ENCODE measurements around the gene RASGRP3. TPM values are rescaled to one million over a fixed set of nuclear protein-coding genes. Genes with fewer than 3 reads are reported as not detected.
A peak's percentile ranks its signal among the peaks of the same experiment; 100 is the strongest.

RASGRP3 gene
- total RNA-seq, 1 donor from 2014 or later: 0.94 TPM

- H3K27me3 Mint-ChIP-seq: no peaks in the 10 kb centered on the region
- H3K36me3 Mint-ChIP-seq: peaks cover 6% of the 10 kb centered on the region
- peak within 1 kb of the TSS; percentile 93 for H3K27ac Mint-ChIP-seq
- peaks cover 20% of the 10 kb centered on the region for H3K4me1 Mint-ChIP-seq (ENCODE audit: unreplicated experiment)
- peak; percentile 18 for TF ChIP-seq CTCF (conservative IDR thresholded peaks at IDR 0.05)
- H3K9me3 Mint-ChIP-seq: no peaks in the 10 kb centered on the region
- peak within 1 kb of the TSS; percentile 99 for H3K4me3 Mint-ChIP-seq
- DNase-seq (ENCODE audit: extremely low spot score, unreplicated experiment): peak; percentile 99
Observed at GRCh38 chr2:33599175-33599942, 122.9 kb downstream of the RASGRP3 start, which contains the start of gene FAM98A. Gene FAM98A, minus strand, starts transcription at chr2:33599299. Its CDS starts 78 bp downstream, at chr2:33599221.

GRCh38 chr2:33599943-33600192, 123.4 kb downstream of the RASGRP3 start:
- DNase-seq (ENCODE audit: extremely low spot score, unreplicated experiment): no peak
- Mint-ChIP-seq H3K36me3 (peaks cover 3% of the 10 kb centered on the region), H3K27me3 (no peaks in the 10 kb centered on the region), H3K4me1 (ENCODE audit: unreplicated experiment) (peaks cover 21% of the 10 kb centered on the region), H3K27ac (peak overlapping the region; percentile 93), H3K4me3 (peak overlapping the region; percentile 99), H3K9me3 (no peaks in the 10 kb centered on the region)
- TF ChIP-seq CTCF (conservative IDR thresholded peaks at IDR 0.05): no peak

- H3K4me3 Mint-ChIP-seq: no peak overlapping the region
- no peak overlapping the region for H3K27ac Mint-ChIP-seq
Observed at GRCh38 chr2:33602201-33602830, 125.9 kb downstream of the RASGRP3 start.

GRCh38 chr2:33603416-33603815, 127.0 kb downstream of the RASGRP3 start:
- Mint-ChIP-seq H3K27me3 (no peaks in the 10 kb centered on the region), H3K27ac (peak overlapping the region; percentile 17), H3K36me3 (no peaks in the 10 kb centered on the region), H3K4me1 (ENCODE audit: unreplicated experiment) (peaks cover 22% of the 10 kb centered on the region), H3K4me3 (no peak overlapping the region), H3K9me3 (no peaks in the 10 kb centered on the region)
- no peak for TF ChIP-seq CTCF (conservative IDR thresholded peaks at IDR 0.05)
- DNase-seq (ENCODE audit: extremely low spot score, unreplicated experiment): no peak

More at GRCh38 chr2:33602201-33602830, 125.9 kb downstream of the RASGRP3 start:
- TF ChIP-seq CTCF (conservative IDR thresholded peaks at IDR 0.05): no peak
- Mint-ChIP-seq H3K27me3 (no peaks in the 10 kb centered on the region), H3K36me3 (no peaks in the 10 kb centered on the region), H3K4me1 (ENCODE audit: unreplicated experiment) (peaks cover 27% of the 10 kb centered on the region), H3K9me3 (no peaks in the 10 kb centered on the region)
- no peak for DNase-seq (ENCODE audit: extremely low spot score, unreplicated experiment)

- H3K4me1 Mint-ChIP-seq (ENCODE audit: unreplicated experiment): peaks cover 14% of the 10 kb centered on the region
- no peak for TF ChIP-seq CTCF (conservative IDR thresholded peaks at IDR 0.05)
- no peaks in the 10 kb centered on the region for H3K9me3 Mint-ChIP-seq
- peak overlapping the region; percentile 13 for H3K27ac Mint-ChIP-seq
- no peak overlapping the region for H3K4me3 Mint-ChIP-seq
- no peaks in the 10 kb centered on the region for H3K36me3 Mint-ChIP-seq
- no peaks in the 10 kb centered on the region for H3K27me3 Mint-ChIP-seq
- no peak for DNase-seq (ENCODE audit: extremely low spot score, unreplicated experiment)
Observed at GRCh38 chr2:33605056-33605455, 128.6 kb downstream of the RASGRP3 start.
